T-helper 1 cell treated with Interleukin-12 subunit alpha and Interleukin-12 subunit beta and Interleukin-4 antibody, amounts not matched to agents 30 ng/mL and 1 ng/mL, for 36 hours (primary cell): Measurements from ENCODE around the gene FHOD3. TPM values are rescaled to one million over a fixed set of nuclear protein-coding genes. Genes with fewer than 3 reads are reported as not detected.

Source experiments
- intact Hi-C: fragments of 100-400 bp; cut with micrococcal nuclease; formaldehyde crosslinking; loops from one replicate; pipeline ENCODE4 v1.15.1; 2024
- total RNA-seq: library from RNA; stranded (reverse); gene quantifications from 2 replicates; pipeline ENCODE4 v1.2.3, GENCODE V29; 2022

Gene FHOD3
- total RNA-seq, 1 donor from 2014 or later = not detected

DNA sequence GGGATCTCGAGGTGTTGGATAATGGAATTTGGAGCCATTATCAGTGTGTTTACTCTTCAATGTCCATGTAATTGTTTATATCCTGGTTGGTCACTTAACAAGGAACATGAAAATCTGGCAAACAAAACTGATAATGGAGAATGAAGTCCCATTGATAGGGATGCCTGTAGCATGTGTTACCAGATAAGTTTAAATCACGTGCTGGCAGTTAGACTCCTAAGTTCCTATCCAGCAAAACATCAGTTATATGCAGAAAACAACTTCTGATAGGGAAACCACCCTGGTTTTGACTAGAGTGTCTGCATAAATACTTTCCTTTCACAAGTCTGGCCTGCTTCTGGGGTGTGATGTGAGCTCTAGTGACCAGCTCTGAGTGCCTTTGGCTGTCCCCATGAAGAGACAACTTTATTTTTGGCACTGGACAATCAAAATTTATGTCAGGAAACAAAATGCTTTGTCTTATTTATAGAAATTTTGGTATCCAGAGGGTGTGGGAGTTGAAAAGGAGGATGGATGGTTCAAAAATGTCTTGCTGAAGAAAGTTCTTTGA, 82.0 kb downstream of the FHOD3 start:
- intact Hi-C loops = no loop called here

DNA sequence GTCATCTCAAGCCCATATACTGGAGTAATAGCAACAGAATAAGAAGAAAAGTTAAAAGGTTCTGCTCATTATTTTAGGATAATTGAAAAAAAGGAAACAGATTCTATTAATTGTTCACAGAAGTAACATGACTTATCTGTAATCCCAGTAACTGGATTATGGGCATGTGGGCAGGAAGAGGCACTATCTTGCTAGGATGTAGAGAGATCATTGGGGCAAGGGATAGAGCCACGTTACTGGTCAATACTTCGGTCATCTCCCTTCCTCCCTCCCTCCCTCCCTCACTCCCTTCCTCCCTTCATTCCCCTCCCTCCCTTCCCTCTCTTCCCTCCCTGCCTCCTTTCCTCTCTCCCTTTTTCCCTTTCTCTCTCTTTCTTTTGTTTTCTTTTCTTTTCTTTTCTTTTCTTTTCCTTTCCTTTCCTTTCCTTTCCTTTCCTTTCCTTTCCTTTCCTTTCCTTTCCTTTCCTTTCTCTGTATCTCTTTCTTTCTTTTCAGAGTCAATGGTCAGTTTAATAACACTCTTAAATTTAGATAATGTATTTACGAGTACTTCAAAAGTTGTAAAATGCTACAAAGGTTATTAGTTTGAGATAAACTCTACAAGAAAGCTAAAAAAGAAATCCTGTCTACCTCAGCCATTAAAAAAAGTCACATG, 82.8 kb downstream of the FHOD3 start:
- intact Hi-C loops = no loop called here

DNA sequence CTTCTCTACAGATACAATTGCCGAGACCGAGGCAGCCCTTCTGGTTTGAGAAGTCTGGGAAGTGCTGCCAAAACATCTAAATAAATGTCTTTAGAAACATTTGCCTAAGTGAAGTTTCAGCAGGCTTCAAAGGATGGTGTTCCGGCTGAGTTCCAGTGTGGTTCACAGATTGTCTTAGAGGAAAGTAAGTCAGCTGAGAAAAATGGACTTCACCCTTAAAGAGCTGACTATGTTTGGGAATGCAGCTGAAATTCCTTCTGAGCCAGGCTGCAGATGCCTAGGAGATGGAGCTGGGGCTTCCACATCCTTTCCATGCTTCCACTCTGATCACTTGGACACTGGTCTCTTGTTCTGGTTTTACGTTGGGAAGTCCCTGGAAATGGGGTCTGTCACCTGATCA, 83.6 kb downstream of the FHOD3 start:
- intact Hi-C loops = no loop called here

DNA sequence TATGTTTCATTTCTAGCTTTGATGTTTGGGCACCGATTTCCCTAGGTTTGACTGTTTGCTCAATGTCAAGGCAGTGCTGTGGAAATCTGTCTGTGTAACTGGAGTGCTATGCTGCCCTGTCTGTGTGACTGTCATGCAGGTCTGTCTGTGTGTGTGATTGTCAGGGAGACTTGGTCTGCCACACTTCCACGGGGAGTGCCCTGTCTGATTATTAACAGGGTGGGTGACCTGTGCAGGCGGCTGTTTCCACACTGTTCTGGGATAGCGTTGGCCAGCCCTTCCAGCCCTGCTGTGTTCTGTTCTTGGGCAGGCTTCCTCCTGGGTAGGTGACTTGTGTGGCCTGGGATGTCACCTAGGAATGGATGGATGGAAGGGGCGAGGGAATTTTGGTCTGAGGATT, 85.3 kb downstream of the FHOD3 start:
- intact Hi-C loops = no loop called here

DNA sequence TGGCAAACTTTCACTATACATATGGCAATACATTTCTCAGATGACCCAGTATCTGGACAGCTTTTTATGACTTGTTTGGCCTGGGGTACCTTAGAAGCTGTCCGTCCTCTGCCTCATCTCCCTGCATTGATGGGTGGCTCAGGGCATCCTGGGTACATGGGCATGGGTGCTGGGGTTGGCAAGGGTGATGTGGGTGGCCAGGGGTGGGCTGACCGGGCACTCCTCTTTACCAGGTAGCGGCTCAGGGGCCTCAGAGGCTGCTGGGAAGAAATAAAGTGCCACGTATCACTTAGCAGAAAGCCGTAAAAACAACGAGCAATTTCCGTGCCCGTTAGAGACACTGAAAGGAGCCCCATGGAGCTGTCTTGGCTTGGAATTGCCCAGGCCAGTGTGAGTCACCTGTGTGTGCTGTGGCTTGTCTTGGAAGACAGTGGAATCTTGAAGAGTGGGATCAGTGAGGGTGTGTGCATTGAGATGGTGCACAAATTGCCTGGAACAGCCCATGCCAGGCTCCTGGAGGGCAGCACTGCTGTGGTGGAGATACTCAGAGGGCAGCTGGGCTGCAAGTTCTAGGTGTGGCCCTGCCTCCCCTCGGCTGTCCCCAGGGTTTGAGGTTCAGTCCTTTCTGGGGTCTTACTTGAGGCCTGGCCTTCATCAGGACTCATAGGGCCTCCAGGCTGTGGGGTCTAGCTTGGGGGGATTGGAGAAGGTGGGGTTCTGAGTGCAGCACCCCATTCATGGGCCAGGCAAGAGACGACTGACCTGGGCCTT, 88.8 kb downstream of the FHOD3 start:
- intact Hi-C loops = no loop called here

DNA sequence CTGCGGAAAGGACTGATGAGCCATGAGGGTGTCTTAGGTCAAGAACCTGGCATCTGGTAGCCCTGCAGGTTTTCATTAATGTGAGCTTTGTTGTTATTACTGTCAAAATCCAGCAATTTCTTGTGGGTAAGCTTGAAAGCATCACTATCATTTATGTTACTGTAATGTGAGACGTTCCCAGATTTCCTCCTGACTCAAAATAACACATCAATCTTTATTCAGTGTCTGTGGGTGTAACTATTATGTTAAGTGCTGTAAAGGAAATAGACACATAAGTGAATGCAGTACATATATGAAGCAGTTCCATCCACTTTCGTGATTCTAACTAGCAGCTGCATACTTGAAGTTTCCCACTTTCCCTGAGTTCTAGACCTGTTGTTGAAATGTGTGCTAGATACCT, 89.8 kb downstream of the FHOD3 start:
- intact Hi-C loops = no loop called here

DNA sequence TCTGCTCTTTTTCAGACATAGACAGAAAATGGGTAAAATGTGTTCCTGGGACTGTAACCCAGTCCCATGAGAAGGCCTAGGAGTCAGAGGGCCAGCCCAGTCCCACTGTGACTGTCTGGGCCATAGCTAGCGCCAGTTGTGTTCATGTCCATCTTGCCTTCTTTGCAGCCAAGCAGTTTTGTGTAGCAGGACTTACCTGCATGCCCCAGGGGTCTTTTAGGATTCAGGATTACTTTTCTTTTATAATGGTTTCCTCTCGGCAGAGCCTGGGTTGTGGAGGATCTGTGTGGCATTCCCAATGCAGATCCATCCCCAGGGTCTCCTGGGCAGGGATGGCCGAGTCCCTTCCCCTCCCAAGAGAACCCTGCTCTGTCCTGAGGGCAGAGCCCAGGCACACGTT, 90.8 kb downstream of the FHOD3 start:
- intact Hi-C loops = no loop called here

DNA sequence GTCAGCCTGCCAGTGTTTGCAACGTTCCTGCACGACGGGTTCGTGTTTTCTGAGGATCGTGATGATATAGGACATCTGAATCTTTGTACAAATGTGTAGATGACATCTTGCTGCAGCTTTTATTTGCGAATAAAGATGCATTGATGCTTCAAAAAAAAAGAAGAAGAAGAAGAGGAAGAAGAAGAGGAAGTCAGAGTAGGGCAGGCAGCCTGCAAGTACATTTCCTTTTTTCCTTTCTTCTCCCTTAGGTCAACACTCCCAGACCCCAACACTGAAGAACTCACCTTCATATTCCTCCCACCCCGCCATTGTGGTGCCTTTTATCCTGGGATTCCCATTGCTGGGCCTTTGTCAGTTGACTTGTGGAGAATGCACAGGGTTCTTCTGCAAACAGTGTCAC, 91.5 kb downstream of the FHOD3 start:
- intact Hi-C loops = no loop called here

DNA sequence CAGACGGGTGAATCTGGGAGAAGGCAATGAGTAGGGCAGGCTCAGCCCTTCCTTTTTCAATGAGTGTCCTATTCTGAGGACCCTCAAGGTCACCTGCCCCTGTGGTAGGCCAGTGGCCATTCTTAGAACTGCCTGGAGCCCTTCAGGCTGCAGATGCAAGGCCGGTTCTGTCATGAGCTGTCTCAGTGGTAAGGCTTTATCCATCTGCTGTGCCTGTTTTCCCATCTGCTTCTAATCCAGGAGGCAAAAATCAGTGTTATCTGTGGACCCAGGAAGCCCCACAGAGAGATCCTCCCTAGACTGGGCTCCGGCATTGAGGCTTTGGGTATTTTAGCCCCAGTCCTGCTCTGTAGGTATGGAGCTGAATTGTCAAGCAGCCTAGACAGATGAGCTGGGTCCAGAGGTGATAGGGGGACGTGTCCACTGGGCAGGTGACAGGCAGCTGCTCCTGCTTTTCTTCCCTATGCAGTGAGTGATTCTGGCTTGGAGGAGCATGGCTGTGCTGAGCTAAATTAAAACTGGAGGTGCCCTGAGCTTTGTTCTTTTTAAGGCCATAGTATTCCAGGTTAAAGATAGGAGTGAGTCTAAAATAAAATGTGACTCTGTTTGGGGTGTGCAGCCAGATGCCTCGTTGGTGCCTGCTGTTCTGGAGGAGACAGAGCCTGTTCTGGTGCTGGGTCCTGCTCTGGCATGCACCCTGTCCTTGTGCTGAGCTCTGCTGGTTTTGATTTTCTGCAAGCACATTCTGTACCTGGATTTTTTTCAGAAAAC, 92.5 kb downstream of the FHOD3 start:
- intact Hi-C loops = no loop called here

DNA sequence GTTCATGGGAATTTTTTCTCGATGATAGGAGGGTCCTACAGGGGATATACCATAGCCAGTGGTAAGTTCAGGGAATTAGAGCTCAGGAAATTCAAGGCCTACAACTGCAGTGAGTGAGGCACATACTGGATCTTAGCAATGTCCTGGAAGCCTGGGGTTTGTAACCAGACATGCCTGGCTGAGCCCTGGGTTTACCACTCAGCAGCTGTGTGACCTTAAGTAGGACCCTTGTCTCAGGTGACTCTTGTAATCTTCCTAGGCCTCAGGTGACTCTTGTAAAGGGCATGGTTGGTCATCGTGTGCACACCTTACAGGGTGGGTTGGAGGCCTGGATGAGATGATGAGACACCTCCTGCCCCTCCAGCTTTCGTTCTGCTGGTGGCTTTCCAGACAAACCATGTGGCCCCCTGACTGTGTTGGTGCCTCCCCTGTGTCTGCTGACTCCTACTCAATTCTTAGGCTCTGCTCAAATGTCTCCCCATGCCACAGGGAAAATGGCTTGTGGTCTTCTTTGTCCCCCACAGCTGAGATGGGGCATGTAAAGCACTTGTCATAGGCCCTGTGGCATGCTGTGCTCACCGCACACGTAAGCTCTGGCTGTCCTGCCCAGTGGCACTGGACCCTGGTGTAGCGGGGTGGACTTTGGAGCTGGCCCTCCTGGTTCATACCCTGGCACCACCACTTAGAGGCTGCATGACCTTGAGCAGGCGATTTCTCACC, 94.1 kb downstream of the FHOD3 start:
- intact Hi-C loops = no loop called here

DNA sequence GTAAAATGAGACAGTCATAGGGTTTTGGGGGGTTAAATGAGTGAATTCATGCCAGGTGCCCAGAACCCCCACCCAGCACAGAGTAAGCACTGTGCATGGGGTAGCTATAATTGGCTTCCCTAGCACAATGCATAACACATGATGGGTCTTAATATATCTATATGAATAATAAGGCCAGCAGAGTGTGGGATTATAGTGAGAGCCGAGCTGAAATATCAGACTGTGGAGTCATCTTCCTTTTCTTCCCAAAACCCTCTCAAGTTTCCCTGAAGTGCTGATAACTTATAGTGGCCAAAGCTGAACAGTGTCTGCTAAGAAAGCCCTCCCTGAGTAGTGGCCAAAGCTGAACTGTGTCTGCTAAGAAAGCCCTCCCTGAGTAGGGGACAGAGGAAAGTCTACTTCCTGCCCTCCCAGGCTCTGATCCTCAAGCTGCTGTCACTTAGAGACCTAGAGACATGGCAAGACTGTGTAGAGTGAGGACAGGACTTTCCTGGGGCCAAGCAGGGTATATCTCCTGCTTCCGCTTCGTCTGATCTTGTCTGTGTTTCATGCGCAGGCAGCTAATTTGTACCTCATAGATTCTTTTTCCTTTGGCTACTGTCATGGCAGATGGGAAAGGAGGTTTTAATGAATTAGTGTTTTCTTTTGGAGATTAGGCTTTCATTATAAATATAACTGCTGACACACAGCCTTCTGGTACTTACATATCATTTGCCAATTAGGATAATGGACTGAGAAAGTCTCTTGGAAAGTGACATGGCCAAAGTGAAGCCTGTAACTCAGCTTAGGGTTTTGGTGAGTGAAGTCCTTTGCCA, 94.9 kb downstream of the FHOD3 start:
- intact Hi-C loops = no loop called here

DNA sequence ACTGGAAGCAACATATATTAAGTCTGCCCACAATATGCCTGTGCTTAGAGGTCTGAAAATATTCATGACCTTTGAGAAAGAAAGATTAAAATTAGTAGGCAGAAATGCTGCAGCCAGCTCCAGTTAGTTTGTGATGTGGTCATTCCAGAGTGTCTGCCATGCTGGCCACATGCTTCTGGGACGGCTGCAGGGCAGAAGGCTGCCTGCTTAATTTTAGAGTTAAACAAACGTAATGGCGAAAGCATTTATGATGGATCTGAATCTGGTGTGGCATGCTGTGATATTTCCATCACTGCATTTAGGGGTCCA, 95.4 kb downstream of the FHOD3 start:
- intact Hi-C loops = no loop called here

DNA sequence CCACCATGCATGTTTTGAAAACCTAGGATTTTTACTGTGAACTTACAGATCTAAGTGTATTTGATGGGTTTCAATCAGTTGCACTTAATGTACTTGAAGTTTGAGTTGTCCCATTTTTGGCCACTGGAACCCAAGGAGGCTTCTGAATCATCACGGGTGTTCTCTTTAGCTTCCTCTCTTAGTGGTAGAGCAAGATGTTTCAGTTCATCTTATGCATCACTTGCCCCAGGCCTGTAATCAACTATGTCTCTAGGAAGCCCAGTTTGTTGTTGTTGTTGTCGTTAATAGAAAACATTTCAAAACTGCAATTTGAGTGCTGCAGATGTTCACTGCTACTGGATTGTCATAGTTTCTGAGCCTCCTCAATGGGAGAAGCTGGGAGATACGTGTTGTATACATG, 97.0 kb downstream of the FHOD3 start:
- intact Hi-C loops = no loop called here

DNA sequence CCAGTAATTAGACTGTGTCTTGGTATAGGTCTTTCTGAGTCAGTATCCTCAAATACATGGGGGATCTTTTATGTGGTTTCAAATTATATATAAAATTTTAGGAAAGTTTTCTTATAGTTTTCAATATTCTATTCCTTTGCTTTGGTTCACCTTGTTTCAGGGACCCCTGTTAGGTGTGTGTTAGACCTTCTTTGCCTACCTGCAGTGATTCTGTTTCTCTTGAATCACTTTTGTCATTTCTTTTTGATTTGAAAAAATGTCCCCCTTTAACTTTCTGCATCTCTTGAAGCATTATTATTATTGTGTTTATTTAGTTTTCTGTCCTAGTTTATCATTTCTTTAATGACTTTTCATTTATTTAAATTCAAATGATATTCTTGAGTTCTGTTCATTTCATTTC, 98.7 kb downstream of the FHOD3 start:
- intact Hi-C loops = no loop called here

DNA sequence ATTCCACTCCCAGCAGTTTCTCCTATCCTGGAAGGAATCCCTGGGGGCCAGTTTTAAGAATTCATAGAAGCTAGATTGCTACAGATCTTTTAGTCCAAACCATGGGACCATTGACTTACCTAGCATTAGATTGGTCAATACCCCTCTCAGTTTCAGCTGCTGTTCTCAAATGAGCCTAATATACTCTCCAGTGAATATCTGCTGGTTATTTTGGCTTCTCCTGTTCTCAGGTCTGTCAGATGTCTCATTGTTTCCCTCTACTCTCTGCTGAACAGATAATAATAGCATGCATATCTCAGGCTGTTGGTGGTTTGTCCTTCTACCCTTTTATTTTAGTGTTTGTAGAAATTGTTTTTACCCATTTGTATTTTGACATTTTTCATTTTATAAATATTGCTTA, 99.5 kb downstream of the FHOD3 start:
- intact Hi-C loops = no loop called here

DNA sequence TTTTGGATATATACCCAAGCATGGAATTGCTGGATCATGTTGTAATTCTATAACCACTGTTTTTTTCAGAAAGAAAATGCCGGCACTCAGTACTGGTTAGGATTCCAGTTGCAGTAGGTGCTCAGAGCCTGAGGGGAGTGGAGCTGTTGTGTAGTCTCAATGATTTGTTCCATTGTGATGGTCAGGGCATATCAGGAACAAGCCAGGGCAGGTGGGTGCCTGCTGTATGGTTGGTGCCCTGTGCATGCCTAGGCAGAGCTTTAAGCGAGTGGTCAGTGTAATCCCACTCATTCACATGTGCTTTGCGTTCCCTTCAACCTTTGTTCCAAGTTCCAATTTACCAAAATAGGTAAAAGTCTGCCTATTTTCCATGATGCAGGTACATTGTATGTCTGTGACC, 100.9 kb downstream of the FHOD3 start:
- intact Hi-C loops = no loop called here

DNA sequence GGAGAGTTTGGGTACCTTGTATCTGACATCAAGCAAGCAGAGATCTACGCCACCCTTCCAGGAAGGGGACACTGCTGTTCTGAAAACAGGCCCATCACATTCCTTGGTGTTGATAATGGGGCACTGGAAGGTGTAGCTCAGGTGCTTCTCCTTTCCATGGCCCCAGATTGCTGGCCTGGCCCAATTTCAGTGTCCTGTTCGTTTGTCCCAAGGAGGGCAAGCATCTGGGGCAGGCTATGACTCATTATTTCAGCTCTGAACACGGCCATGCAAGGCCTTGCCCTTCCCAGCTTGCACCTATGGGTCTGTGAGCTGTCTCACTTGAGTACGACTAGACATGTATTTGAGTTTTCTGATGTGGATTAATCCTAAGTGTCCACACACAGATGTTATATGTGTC, 101.5 kb downstream of the FHOD3 start:
- intact Hi-C loops = no loop called here

DNA sequence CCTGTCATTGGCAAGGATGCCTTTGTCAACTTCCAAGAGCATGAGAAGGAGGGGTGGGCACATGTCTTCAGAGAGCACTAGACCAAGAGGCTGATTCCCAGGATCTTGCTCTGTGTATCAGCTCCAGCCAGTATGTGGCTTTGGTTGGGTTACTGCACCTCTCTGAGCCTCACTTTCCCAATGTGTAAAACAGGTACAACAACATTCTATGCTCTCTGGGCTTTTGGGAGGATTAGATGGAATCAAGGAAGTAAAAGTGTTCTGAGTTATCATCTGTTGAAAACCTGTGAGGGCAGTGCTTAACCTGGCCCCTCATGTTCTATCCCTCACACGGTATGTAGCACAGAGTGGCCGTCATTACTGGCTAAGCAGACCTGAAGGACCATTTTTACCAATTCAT, 103.9 kb downstream of the FHOD3 start:
- intact Hi-C loops = no loop called here

DNA sequence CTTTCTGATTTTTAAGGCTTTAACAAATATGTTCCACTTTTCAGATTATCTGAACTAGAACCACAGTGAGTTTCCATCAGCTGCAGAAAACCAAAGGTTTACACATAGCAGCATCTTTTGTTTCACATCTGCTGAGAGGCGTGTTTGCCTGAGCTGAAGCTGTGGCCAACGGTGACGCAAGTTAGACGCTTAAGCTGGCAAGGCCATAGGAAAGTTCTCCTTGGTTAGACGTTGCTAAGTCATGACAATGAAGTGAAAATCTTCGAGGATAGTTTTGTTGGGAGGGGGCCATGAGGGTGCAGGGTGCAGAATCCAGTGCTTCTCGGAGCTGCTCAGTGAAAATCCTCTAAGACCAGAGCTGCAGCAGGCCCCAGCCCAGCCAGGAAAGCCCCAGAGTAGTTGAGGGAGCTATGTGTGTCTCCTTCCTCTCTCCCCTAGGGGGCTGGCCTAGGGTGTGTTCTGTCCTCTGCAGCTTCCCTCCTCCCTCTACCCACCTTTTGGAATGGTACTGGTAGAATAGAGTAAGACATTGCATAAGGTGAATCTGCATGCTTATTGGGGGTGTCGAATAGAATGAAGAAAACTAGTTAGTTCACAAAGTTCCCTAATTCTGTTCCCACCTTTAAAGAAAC, 105.4 kb downstream of the FHOD3 start:
- intact Hi-C loops = no loop called here
